Duodenal mucosa (tissue), 2 donors: ENCODE measurements around the gene SNAP47.

Source experiments
- H3K27ac ChIP-seq: one replicate; pipeline ENCODE4 v1.7.0; 2013; ENCODE audit warnings: low read depth, low read length
- H3K27me3 ChIP-seq, 2 donors: one replicate each; pipeline ENCODE4 v1.7.0; 2013; ENCODE audit warnings: low read length in 2 of 2, control low read depth in 1 of 2; ENCODE audit not compliant: insufficient read depth in 2 of 2, control insufficient read depth in 1 of 2
- H3K36me3 ChIP-seq, 2 donors: one replicate each; pipeline ENCODE4 v1.7.0; 2013; ENCODE audit warnings: low read length in 2 of 2, control low read depth in 1 of 2; ENCODE audit not compliant: insufficient read depth in 2 of 2, control insufficient read depth in 1 of 2
- H3K4me1 ChIP-seq, 2 donors: one replicate each; pipeline ENCODE4 v1.7.0; 2013; ENCODE audit warnings: low read length in 2 of 2, control low read depth in 1 of 2; ENCODE audit not compliant: insufficient read depth in 2 of 2, control insufficient read depth in 1 of 2
- H3K4me3 ChIP-seq, 2 donors: one replicate each; pipeline ENCODE4 v1.7.0; 2013; ENCODE audit warnings: low read length in 2 of 2, low read depth in 1 of 2
- H3K9ac ChIP-seq, 2 donors: one replicate each; pipeline ENCODE4 v1.7.0; 2013; ENCODE audit warnings: low read length in 2 of 2, low read depth in 1 of 2
- H3K9me3 ChIP-seq, 2 donors: one replicate each; pipeline ENCODE4 v1.7.0; 2013; ENCODE audit warnings: low read length in 2 of 2, control low read depth in 1 of 2; ENCODE audit not compliant: control insufficient read depth in 1 of 2

SNAP47 gene

GRCh38 chr1:227740401-227740960 lies 5.2 kb downstream of the SNAP47 start:
- Histone ChIP-seq H3K4me1 (peaks cover 7 to 11% of the 10 kb centered on the region in 2 donors), H3K9me3 (no peaks in the 10 kb centered on the region), H3K27me3 (no peaks in the 10 kb centered on the region), H3K36me3 (peaks cover 0 to 6% of the 10 kb centered on the region in 2 donors), H3K27ac (no peak overlapping the region), H3K4me3 (no peak overlapping the region), H3K9ac (no peak overlapping the region)

GRCh38 chr1:227741166-227741870 lies 6.1 kb downstream of the SNAP47 start:
- Histone ChIP-seq H3K27ac (no peak overlapping the region), H3K27me3 (no peaks in the 10 kb centered on the region), H3K36me3 (peaks cover 0 to 6% of the 10 kb centered on the region in 2 donors), H3K4me3 (no peak overlapping the region), H3K9ac (no peak overlapping the region), H3K4me1 (peaks cover 0 to 5% of the 10 kb centered on the region in 2 donors), H3K9me3 (no peaks in the 10 kb centered on the region)

- peaks cover 0 to 7% of the 10 kb centered on the region in 2 donors for H3K4me1 ChIP-seq
- H3K4me3 ChIP-seq = no peak overlapping the region
- H3K9me3 ChIP-seq = no peaks in the 10 kb centered on the region
- peaks cover 0 to 15% of the 10 kb centered on the region in 2 donors for H3K36me3 ChIP-seq
- H3K27me3 ChIP-seq = no peaks in the 10 kb centered on the region
- no peak overlapping the region for H3K9ac ChIP-seq
- no peak overlapping the region for H3K27ac ChIP-seq
Observed at GRCh38 chr1:227742738-227743715, 7.8 kb downstream of the SNAP47 start.

GRCh38 chr1:227744668-227745067 lies 9.4 kb downstream of the SNAP47 start:
- H3K9me3 ChIP-seq = no peaks in the 10 kb centered on the region
- peaks cover 0 to 28% of the 10 kb centered on the region in 2 donors for H3K36me3 ChIP-seq
- no peak overlapping the region for H3K9ac ChIP-seq
- H3K4me1 ChIP-seq = peaks cover 0 to 16% of the 10 kb centered on the region in 2 donors
- H3K4me3 ChIP-seq = no peak overlapping the region
- no peaks in the 10 kb centered on the region for H3K27me3 ChIP-seq
- H3K27ac ChIP-seq = no peak overlapping the region

GRCh38 chr1:227745568-227746265 lies 10.5 kb downstream of the SNAP47 start:
- no peaks in the 10 kb centered on the region for H3K27me3 ChIP-seq
- no peaks in the 10 kb centered on the region for H3K9me3 ChIP-seq
- H3K9ac ChIP-seq = no peak overlapping the region
- H3K36me3 ChIP-seq = peaks cover 2 to 33% of the 10 kb centered on the region in 2 donors
- H3K4me3 ChIP-seq = no peak overlapping the region
- no peak overlapping the region for H3K27ac ChIP-seq
- peaks cover 0 to 16% of the 10 kb centered on the region in 2 donors for H3K4me1 ChIP-seq

GRCh38 chr1:227746676-227747075 lies 11.4 kb downstream of the SNAP47 start:
- H3K9me3 ChIP-seq = no peaks in the 10 kb centered on the region
- H3K4me1 ChIP-seq = peaks cover 0 to 16% of the 10 kb centered on the region in 2 donors
- no peak overlapping the region for H3K9ac ChIP-seq
- H3K4me3 ChIP-seq = no peak overlapping the region
- H3K27me3 ChIP-seq = no peaks in the 10 kb centered on the region
- no peak overlapping the region for H3K27ac ChIP-seq
- peaks cover 3 to 39% of the 10 kb centered on the region in 2 donors for H3K36me3 ChIP-seq

GRCh38 chr1:227747382-227747781 lies 12.1 kb downstream of the SNAP47 start:
- Histone ChIP-seq H3K27me3 (no peaks in the 10 kb centered on the region), H3K4me3 (no peak overlapping the region), H3K9me3 (no peaks in the 10 kb centered on the region), H3K36me3 (peaks cover 3 to 42% of the 10 kb centered on the region in 2 donors), H3K27ac (no peak overlapping the region), H3K9ac (no peak overlapping the region), H3K4me1 (peaks cover 0 to 16% of the 10 kb centered on the region in 2 donors)

GRCh38 chr1:227747948-227748495 lies 12.8 kb downstream of the SNAP47 start:
- peaks cover 0 to 16% of the 10 kb centered on the region in 2 donors for H3K4me1 ChIP-seq
- no peaks in the 10 kb centered on the region for H3K9me3 ChIP-seq
- peaks cover 3 to 42% of the 10 kb centered on the region in 2 donors for H3K36me3 ChIP-seq
- no peaks in the 10 kb centered on the region for H3K27me3 ChIP-seq
- H3K27ac ChIP-seq = peak overlapping the region; percentile 24
- H3K4me3 ChIP-seq = no peak overlapping the region
- no peak overlapping the region for H3K9ac ChIP-seq

- H3K36me3 ChIP-seq = peaks cover 3 to 39% of the 10 kb centered on the region in 2 donors
- H3K27ac ChIP-seq = no peak overlapping the region
- no peak overlapping the region for H3K9ac ChIP-seq
- H3K4me3 ChIP-seq = no peak overlapping the region
- H3K9me3 ChIP-seq = no peaks in the 10 kb centered on the region
- H3K27me3 ChIP-seq = no peaks in the 10 kb centered on the region
- H3K4me1 ChIP-seq = peaks cover 0 to 16% of the 10 kb centered on the region in 2 donors
Observed at GRCh38 chr1:227748496-227749182, 13.4 kb downstream of the SNAP47 start.
